ENCODE results near the gene OR7G1. TPM values are rescaled to one million over a fixed set of nuclear protein-coding genes. Genes with fewer than 3 reads are reported as not detected.

Gene OR7G1
- total and polyA plus RNA-seq, 2 of the 4 experiments (the other 2 are of a cell fraction) = not detected

DNA sequence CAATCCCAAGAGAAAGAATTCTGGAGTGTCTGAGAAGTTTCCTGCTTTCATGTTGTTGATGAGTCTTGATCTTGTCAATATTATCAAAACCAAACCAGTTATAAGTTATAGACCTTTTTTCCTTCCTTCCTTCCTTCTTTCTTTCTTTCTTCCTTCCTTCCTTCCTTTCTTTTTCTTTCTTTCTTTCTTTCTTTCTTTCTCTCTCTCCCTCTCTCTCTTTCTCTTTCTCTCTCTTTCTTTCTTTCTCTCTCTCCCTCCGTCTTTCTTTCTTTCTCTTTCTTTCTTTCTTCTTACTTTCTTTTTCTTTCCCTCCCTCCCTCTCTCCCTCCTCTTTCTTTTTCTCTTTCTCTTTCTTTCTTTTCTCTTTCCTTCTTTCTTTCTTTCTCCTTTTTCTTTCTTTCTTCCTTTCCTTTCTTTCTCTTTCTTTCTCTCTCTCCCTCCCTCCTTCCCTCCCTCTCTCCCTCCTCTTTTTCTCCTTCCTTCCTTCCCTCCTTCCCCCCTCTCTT, 11.4 kb upstream of the OR7G1 start, which contains the start of gene OR7G3:
TSS of gene OR7G3 (minus strand) at position 51 of the 506 bp plus-strand sequence. CDS start at position 51, 0 bp downstream.
- H3K14ac ChIP-seq (replicated peaks; ENCODE audit: low read depth, low read length) = no peak within 1 kb of the TSS
- ChIA-PET POLR2A (ENCODE audit: unreplicated experiment) (no interaction called here), CTCF (interaction anchor here (0.5 kb wide), 1 partner anchor 23 kb away, joined by 4 read pairs; no protein-coding TSS in a partner anchor)
- no peak within 1 kb of the TSS for H3K4me3 ChIP-seq (ENCODE audit: insufficient read depth, low read depth, low read length)
- no peaks in the 10 kb centered on the region for H4K20me1 ChIP-seq (ENCODE audit: insufficient read depth, low read length)
- no peak within 1 kb of the TSS for H2BK20ac ChIP-seq (ENCODE audit: low read depth, low read length)
- H2BK120ac ChIP-seq (ENCODE audit: low read depth, low read length) = no peak within 1 kb of the TSS
- no peaks in the 10 kb centered on the region for H3K27me3 ChIP-seq (ENCODE audit: control insufficient read depth, insufficient read depth, low read length)
- no peak within 1 kb of the TSS for H4K5ac ChIP-seq (ENCODE audit: low read depth, low read length)
- no peak within 1 kb of the TSS for H2AFZ ChIP-seq (replicated peaks; ENCODE audit: low read length, poor library complexity)
- intact Hi-C loops (cut with micrococcal nuclease) = no loop called here
- no peak within 1 kb of the TSS for H3K23ac ChIP-seq (ENCODE audit: low read depth, low read length)
- in situ Hi-C loops (cut with MboI; ENCODE audit: low sequenced_read_pairs) = loop anchor here (25.0 kb wide), 1 partner anchor 935 kb away; no protein-coding TSS in a partner anchor
- no peak within 1 kb of the TSS for H2AK9ac ChIP-seq (replicated peaks; ENCODE audit: low read depth, low read length, poor library complexity)
- TF ChIP-seq RAD21 (IDR thresholded peaks at IDR 0.05; ENCODE audit: low read length) = no peak
- TF ChIP-seq MAZ (IDR thresholded peaks at IDR 0.05; ENCODE audit: borderline replicate concordance, low read depth, low read length) = no peak
- TF ChIP-seq SMC3 (IDR thresholded peaks at IDR 0.05; ENCODE audit: low read depth, low read length) = no peak
- TF ChIP-seq BHLHE40 (IDR thresholded peaks at IDR 0.05; ENCODE audit: low read depth, low read length) = no peak
- no peak for TF ChIP-seq MXI1 (IDR thresholded peaks at IDR 0.05; ENCODE audit: borderline replicate concordance, low read depth, low read length)
- no peak for TF ChIP-seq RFX5 (IDR thresholded peaks at IDR 0.05; ENCODE audit: low read depth, low read length)
- no peak for TF ChIP-seq CTCF (conservative IDR thresholded peaks at IDR 0.05; ENCODE audit: low read depth, low read length)
- no peak for TF ChIP-seq USF2 (IDR thresholded peaks at IDR 0.05; ENCODE audit: low read depth, low read length)
- no peak for TF ChIP-seq ELK1 (IDR thresholded peaks at IDR 0.05; ENCODE audit: borderline replicate concordance, low read depth, low read length)
- TF ChIP-seq NFE2L2 (IDR thresholded peaks at IDR 0.05; ENCODE audit: low read depth, low read length) = no peak
- H3K27ac ChIP-seq (ENCODE audit: insufficient read depth, low read length) = no peak within 1 kb of the TSS
- H2AK5ac ChIP-seq (ENCODE audit: low read depth, low read length) = no peak within 1 kb of the TSS
- no peak for DNase-seq
- H3K36me3 ChIP-seq (ENCODE audit: control insufficient read depth, insufficient read depth, low read length) = no peaks in the 10 kb centered on the region
- no peak within 1 kb of the TSS for H3K9ac ChIP-seq (ENCODE audit: low read depth, low read length)
- no peak within 1 kb of the TSS for H4K91ac ChIP-seq (ENCODE audit: insufficient read depth, low read depth, low read length)
- no peak within 1 kb of the TSS for H2BK5ac ChIP-seq (ENCODE audit: low read depth, low read length, poor library complexity, severe bottlenecking)
- no peak within 1 kb of the TSS for H3K18ac ChIP-seq (ENCODE audit: low read depth, low read length)
- H3K79me1 ChIP-seq (ENCODE audit: low read depth in 1 of 2, low read length in 2 of 2) = no peaks in the 10 kb centered on the region
- 29% methylated on average over 1 of the region's 1 CpG; no CpG with 5 or more reads in 1 of the 2 experiments for WGBS, 2 experiments (ENCODE audit: extremely low coverage in 2 of 2, insufficient read length in 1 of 2)
- BruUV-seq (replicated peaks) = no TSS peak
- no peak within 1 kb of the TSS for H4K8ac ChIP-seq (ENCODE audit: low read depth in 2 of 2, low read length in 2 of 2)
- no peaks in the 10 kb centered on the region for H3K9me1 ChIP-seq (ENCODE audit: insufficient read depth, low read length)
- H3K56ac ChIP-seq (ENCODE audit: extremely low read depth, insufficient read depth, low read length) = no peak within 1 kb of the TSS
- ATAC-seq (ENCODE audit: low read depth) = no peak
- H3K4ac ChIP-seq (ENCODE audit: low read depth, low read length) = no peak within 1 kb of the TSS
- no peaks in the 10 kb centered on the region for H3K4me1 ChIP-seq (ENCODE audit: control insufficient read depth, insufficient read depth, low read length)
- dilution Hi-C loops (cut with HindIII; ENCODE audit: low sequenced_read_pairs, unreplicated experiment) = no loop called here
- no peak within 1 kb of the TSS for H3K4me2 ChIP-seq (ENCODE audit: low read depth, low read length)
- no peak within 1 kb of the TSS for H2BK15ac ChIP-seq (ENCODE audit: low read depth, low read length)
- H3K9me3 ChIP-seq (ENCODE audit: control insufficient read depth, insufficient read depth, low read length) = no peaks in the 10 kb centered on the region; the same call in 1 of the 2 replicates
